Activated CD8-positive, alpha-beta T cell treated with anti-CD3 and anti-CD28 coated beads, Interleukin-2, amount 10 ng/mL, durations not matched to agents 7 days and 5 days (primary cell): ENCODE results near the gene CASP9. TPM values are rescaled to one million over a fixed set of nuclear protein-coding genes. Genes with fewer than 3 reads are reported as not detected.
A peak's percentile ranks its signal among the peaks of the same experiment; 100 is the strongest.

Experiments
- ATAC-seq: fragments of 150-1000 bp; cut with Tn5 transposase; one replicate; pipeline ENCODE4 v1.10.0; 2021; ENCODE audit warnings: moderate library complexity
- CTCF ChIA-PET: fragments of 350-600 bp; sonication (Branson Sonifier 250); formaldehyde crosslinking; loops from one replicate; lab custom pipeline; 2021; ENCODE audit warnings: antibody characterized with exemption; lab: Charles Lee
- POLR2A ChIA-PET: fragments of 350-600 bp; sonication (Branson Sonifier 250); formaldehyde crosslinking; loops from one replicate; lab custom pipeline; 2021; ENCODE audit warnings: antibody characterized with exemption; lab: Charles Lee
- DNase-seq: peaks from one replicate; pipeline ENCODE4 v3.0.0-alpha.2; 2020
- H3K27ac Mint-ChIP-seq: one replicate; pipeline ENCODE4 v1.8.0; 2021; ENCODE audit warnings: mild to moderate bottlenecking, mixed read lengths
- H3K27me3 Mint-ChIP-seq: one replicate; pipeline ENCODE4 v1.8.0; 2021; ENCODE audit warnings: low read depth, mixed read lengths
- H3K36me3 Mint-ChIP-seq: one replicate; pipeline ENCODE4 v1.8.0; 2021; ENCODE audit warnings: low read depth, mixed read lengths
- H3K4me1 Mint-ChIP-seq: one replicate; pipeline ENCODE4 v1.8.0; 2021; ENCODE audit warnings: low read depth, mixed read lengths
- H3K4me3 Mint-ChIP-seq: one replicate; pipeline ENCODE4 v1.8.0; 2021; ENCODE audit warnings: mild to moderate bottlenecking, mixed read lengths
- H3K9me3 Mint-ChIP-seq: one replicate; pipeline ENCODE4 v1.8.0; 2022; ENCODE audit warnings: mixed read lengths; ENCODE audit not compliant: insufficient read depth
- total RNA-seq, 2 experiments: library from RNA; stranded (reverse); gene quantifications; one replicate each; pipeline ENCODE4 v1.2.3, GENCODE V29; 2021

The CASP9 gene
- total RNA-seq, 2 experiments from 2014 or later: 10.3 to 10.7 TPM

GRCh38 chr1:15543589-15544568 is 19.9 kb upstream of the CASP9 start:
- ChIA-PET POLR2A (no interaction called here), CTCF (no interaction called here)
- Mint-ChIP-seq H3K4me1 (no peaks in the 10 kb centered on the region), H3K4me3 (no peak overlapping the region), H3K9me3 (no peaks in the 10 kb centered on the region), H3K27me3 (no peaks in the 10 kb centered on the region), H3K27ac (no peak overlapping the region), H3K36me3 (peaks cover 18% of the 10 kb centered on the region)
- no peak for DNase-seq
- no peak for ATAC-seq

- Mint-ChIP-seq H3K36me3 (peaks cover 20% of the 10 kb centered on the region), H3K27ac (no peak overlapping the region)
Measured at GRCh38 chr1:15543251-15543588, 19.2 kb upstream of the CASP9 start.

GRCh38 chr1:15542388-15543250 is 18.6 kb upstream of the CASP9 start:
- Mint-ChIP-seq H3K36me3 (peaks cover 14% of the 10 kb centered on the region), H3K27me3 (no peaks in the 10 kb centered on the region), H3K4me1 (no peaks in the 10 kb centered on the region), H3K9me3 (no peaks in the 10 kb centered on the region), H3K4me3 (no peak overlapping the region), H3K27ac (no peak overlapping the region)
- POLR2A ChIA-PET: no interaction called here
- no peak for DNase-seq
- CTCF ChIA-PET: interaction anchor here (1.3 kb wide), 1 partner anchor 11 kb away, joined by 4 read pairs; no protein-coding TSS in a partner anchor
- no peak for ATAC-seq

More at GRCh38 chr1:15543251-15543588, 19.2 kb upstream of the CASP9 start:
- no peaks in the 10 kb centered on the region for H3K27me3 Mint-ChIP-seq
- no peak for DNase-seq
- H3K9me3 Mint-ChIP-seq: no peaks in the 10 kb centered on the region
- CTCF ChIA-PET: no interaction called here
- ATAC-seq: no peak
- POLR2A ChIA-PET: no interaction called here
- no peaks in the 10 kb centered on the region for H3K4me1 Mint-ChIP-seq
- H3K4me3 Mint-ChIP-seq: no peak overlapping the region

- POLR2A ChIA-PET: no interaction called here
- Mint-ChIP-seq H3K4me3 (no peak overlapping the region), H3K4me1 (no peaks in the 10 kb centered on the region), H3K9me3 (no peaks in the 10 kb centered on the region), H3K27ac (no peak overlapping the region), H3K27me3 (no peaks in the 10 kb centered on the region), H3K36me3 (peaks cover 19% of the 10 kb centered on the region)
- DNase-seq (no peak), ATAC-seq (no peak)
- CTCF ChIA-PET: interaction anchor here (1.3 kb wide), 1 partner anchor 9 kb away, joined by 4 read pairs; no protein-coding TSS in a partner anchor
Measured at GRCh38 chr1:15541231-15541792, 17.3 kb upstream of the CASP9 start.

- CTCF ChIA-PET: no interaction called here
- no peak for ATAC-seq
- Mint-ChIP-seq H3K27me3 (no peaks in the 10 kb centered on the region), H3K36me3 (peaks cover 23% of the 10 kb centered on the region), H3K9me3 (no peaks in the 10 kb centered on the region), H3K4me1 (no peaks in the 10 kb centered on the region), H3K27ac (no peak overlapping the region), H3K4me3 (no peak overlapping the region)
- DNase-seq: no peak
- POLR2A ChIA-PET: no interaction called here
Measured at GRCh38 chr1:15540186-15540585, 16.2 kb upstream of the CASP9 start.

GRCh38 chr1:15538771-15539170 is 14.8 kb upstream of the CASP9 start:
- ATAC-seq (no peak), DNase-seq (no peak)
- CTCF ChIA-PET: interaction anchor here (0.7 to 0.8 kb wide), 3 partner anchors 10 to 218 kb away, joined by 3 to 4 read pairs (median 4); no protein-coding TSS in a partner anchor
- Mint-ChIP-seq H3K27me3 (no peaks in the 10 kb centered on the region), H3K9me3 (no peaks in the 10 kb centered on the region), H3K4me3 (no peak overlapping the region), H3K36me3 (peaks cover 23% of the 10 kb centered on the region), H3K27ac (no peak overlapping the region), H3K4me1 (no peaks in the 10 kb centered on the region)
- POLR2A ChIA-PET: interaction anchor here (0.6 kb wide), 1 partner anchor 37 kb away, joined by 3 read pairs; no protein-coding TSS in a partner anchor

GRCh38 chr1:15531682-15532081 is 7.7 kb upstream of the CASP9 start:
- Mint-ChIP-seq H3K4me3 (no peak overlapping the region), H3K27ac (no peak overlapping the region), H3K9me3 (no peaks in the 10 kb centered on the region), H3K27me3 (no peaks in the 10 kb centered on the region), H3K36me3 (peaks cover 9% of the 10 kb centered on the region), H3K4me1 (peaks cover 20% of the 10 kb centered on the region)
- DNase-seq: no peak
- ChIA-PET POLR2A (no interaction called here), CTCF (interaction anchor here (1.0 to 1.1 kb wide), 2 partner anchors 10 to 52 kb away, joined by 3 to 4 read pairs; no protein-coding TSS in a partner anchor)
- ATAC-seq: no peak

- POLR2A ChIA-PET: no interaction called here
- Mint-ChIP-seq H3K4me3 (no peak overlapping the region), H3K9me3 (no peaks in the 10 kb centered on the region), H3K27ac (no peak overlapping the region), H3K27me3 (no peaks in the 10 kb centered on the region), H3K4me1 (peaks cover 25% of the 10 kb centered on the region), H3K36me3 (peaks cover 4% of the 10 kb centered on the region)
- CTCF ChIA-PET: interaction anchor here (1.0 kb wide), 1 partner anchor 53 kb away, joined by 3 read pairs; no protein-coding TSS in a partner anchor
- ATAC-seq (no peak), DNase-seq (no peak)
Measured at GRCh38 chr1:15531003-15531402, 7.0 kb upstream of the CASP9 start.

- peak within 1 kb of the TSS; percentile 82 for H3K4me3 Mint-ChIP-seq
- DNase-seq: peak; percentile 99
- ATAC-seq: peak; percentile 68
- H3K27ac Mint-ChIP-seq: peak within 1 kb of the TSS; percentile 100
- no peaks in the 10 kb centered on the region for H3K27me3 Mint-ChIP-seq
- POLR2A ChIA-PET: interaction anchor here (0.6 to 1.4 kb wide), 3 partner anchors 8 to 171 kb away, joined by 3 to 5 read pairs (median 3); no protein-coding TSS in a partner anchor
- CTCF ChIA-PET: interaction anchor here (0.8 to 1.3 kb wide), 3 partner anchors 27 to 1434 kb away, joined by 3 read pairs; no protein-coding TSS in a partner anchor
- H3K36me3 Mint-ChIP-seq: peaks cover 2% of the 10 kb centered on the region
- H3K9me3 Mint-ChIP-seq: no peaks in the 10 kb centered on the region
- H3K4me1 Mint-ChIP-seq: peaks cover 49% of the 10 kb centered on the region
Measured at GRCh38 chr1:15526490-15527339, 2.7 kb upstream of the CASP9 start, which contains the start of gene DNAJC16. DNAJC16 (plus strand) TSS chr1:15526848; CDS start chr1:15529106, 2,258 bp downstream.

GRCh38 chr1:15526021-15526489 is 2.0 kb upstream of the CASP9 start:
- Mint-ChIP-seq H3K9me3 (no peaks in the 10 kb centered on the region), H3K4me3 (peak overlapping the region; percentile 82), H3K27ac (peak overlapping the region; percentile 100), H3K36me3 (peaks cover 2% of the 10 kb centered on the region), H3K27me3 (no peaks in the 10 kb centered on the region), H3K4me1 (peaks cover 53% of the 10 kb centered on the region)
- ChIA-PET POLR2A (interaction anchor here (1.0 to 1.4 kb wide), 4 partner anchors 12 to 172 kb away, joined by 3 to 6 read pairs (median 4); no protein-coding TSS in a partner anchor), CTCF (interaction anchor here (1.3 kb wide), 1 partner anchor 215 kb away, joined by 3 read pairs; no protein-coding TSS in a partner anchor)
- ATAC-seq: no peak
- DNase-seq: peak; percentile 30
